Hindlimb muscle (tissue), 1 donor: ENCODE measurements around the gene WEE2. TPM values are rescaled to one million over a fixed set of nuclear protein-coding genes. Genes with fewer than 3 reads are reported as not detected.

ENCODE experiments used
- DNase-seq: peaks from one replicate; pipeline ENCODE4 v3.0.0-alpha.2; 2013
- polyA plus RNA-seq: library from polyadenylated mRNA; unstranded; fragments of 120-200 nt; gene quantifications from one replicate; pipeline ENCODE4 v1.2.1, GENCODE V29; 2013; ENCODE audit not compliant: insufficient read length

The WEE2 gene
- polyA plus RNA-seq, 1 donor = 0.22 TPM

DNA sequence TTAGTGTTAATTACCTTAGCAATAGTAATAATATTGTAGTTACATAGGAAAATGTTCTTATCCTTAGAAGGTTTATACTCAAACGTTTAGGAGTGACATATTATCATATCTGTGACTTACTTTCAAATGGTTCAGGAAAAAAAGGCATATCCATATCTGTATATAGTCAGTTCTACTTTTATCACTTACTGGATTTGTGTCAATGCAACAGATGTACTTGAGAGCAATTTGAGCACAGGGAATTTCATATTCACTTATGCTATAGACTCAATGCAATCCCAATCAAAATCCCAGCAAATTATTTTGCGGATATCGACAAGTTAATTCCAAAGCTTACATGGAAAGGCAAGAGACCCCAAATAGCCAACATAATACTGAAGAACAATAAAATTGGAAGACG, 16.2 kb upstream of the WEE2 start:
- no peak for DNase-seq

DNA sequence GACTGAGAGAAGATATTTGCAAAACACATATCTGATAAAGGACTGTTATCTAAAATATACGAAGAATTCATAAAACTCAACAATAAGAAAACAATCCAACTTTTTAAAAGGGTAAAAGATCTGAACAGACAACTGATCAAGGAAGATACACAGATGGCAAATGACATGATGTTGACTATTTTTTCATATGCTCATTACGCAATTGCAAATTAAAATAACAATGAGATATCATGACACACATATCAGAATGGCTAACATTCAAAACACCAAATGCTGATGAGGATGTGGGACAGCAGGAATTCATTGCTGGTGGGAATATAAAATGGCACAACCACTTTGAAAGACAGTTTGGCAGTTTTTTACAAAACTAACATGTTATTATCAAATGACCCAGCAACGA, 15.1 kb upstream of the WEE2 start:
- no peak for DNase-seq

DNA sequence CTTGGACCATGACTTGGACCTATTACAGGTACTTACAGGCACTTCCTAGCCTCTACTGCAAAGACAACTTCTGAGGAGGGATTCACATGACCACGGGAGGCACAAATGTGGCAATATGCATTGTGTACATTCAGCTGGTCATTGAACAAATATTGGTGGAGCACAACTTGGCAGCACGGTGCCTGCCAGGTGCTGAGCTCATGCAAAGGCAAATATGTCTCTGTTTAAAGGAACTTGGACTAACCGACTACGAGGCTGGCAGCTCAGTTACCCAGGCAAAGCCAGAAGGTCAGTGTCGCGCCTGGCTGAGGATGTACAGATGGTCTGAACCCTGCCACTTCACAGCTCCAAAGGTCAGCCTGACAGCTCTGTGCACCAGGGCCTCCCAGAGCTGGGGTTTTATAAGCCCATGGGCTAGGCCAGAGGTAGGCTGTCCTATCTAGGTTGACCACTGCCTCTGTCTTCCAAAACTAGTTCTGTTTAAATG, 12.3 kb upstream of the WEE2 start:
- DNase-seq = no peak

DNA sequence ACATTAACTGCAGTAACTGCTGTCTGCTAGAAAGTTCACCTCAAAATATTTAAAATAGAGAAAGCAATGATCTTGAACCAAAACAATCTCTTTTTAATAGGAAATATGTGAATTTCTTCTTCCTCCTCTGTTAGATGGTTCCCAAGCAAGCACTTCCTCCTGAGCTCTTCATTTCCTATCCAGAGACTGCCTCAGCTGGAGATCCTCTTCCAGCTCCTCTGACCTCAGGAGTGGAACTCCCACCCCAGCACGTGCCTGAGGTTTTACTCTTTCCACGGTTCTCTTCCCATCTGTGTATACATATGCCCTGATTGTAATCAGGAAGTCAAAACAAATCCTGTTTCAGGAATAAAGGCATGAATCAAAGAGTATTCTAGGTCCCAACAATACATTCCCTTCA, 11.8 kb upstream of the WEE2 start:
- DNase-seq = no peak

DNA sequence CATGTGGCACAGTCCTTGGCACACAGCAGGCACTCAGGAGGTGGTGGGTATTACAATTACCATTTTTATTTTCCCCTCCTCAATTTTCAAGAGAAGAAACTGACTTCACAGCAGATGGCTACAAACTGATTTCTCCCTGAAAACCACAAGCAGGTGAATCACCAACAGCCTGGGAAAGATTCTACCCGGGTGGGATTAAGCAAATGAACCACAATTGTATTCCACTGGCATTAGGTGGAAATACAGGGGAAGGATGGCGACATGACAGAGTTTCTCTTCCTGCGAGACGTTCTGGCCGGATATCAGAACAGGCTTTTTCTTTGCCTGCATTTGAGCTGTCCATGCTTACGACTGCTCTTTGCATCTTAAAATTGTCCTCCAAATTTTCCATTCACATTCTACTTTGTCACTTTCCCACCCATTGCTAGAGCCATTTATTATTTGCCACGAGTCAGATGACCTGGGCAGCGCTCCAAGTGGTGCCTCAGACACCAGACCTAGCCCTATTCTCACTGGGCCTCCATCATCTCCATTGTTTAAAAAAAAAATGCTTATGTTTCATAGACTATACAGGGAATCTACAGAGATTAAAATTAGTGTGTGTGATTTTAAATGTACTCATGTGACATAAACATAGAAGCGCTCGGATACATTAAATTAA, 10.8 kb upstream of the WEE2 start:
- DNase-seq = no peak

DNA sequence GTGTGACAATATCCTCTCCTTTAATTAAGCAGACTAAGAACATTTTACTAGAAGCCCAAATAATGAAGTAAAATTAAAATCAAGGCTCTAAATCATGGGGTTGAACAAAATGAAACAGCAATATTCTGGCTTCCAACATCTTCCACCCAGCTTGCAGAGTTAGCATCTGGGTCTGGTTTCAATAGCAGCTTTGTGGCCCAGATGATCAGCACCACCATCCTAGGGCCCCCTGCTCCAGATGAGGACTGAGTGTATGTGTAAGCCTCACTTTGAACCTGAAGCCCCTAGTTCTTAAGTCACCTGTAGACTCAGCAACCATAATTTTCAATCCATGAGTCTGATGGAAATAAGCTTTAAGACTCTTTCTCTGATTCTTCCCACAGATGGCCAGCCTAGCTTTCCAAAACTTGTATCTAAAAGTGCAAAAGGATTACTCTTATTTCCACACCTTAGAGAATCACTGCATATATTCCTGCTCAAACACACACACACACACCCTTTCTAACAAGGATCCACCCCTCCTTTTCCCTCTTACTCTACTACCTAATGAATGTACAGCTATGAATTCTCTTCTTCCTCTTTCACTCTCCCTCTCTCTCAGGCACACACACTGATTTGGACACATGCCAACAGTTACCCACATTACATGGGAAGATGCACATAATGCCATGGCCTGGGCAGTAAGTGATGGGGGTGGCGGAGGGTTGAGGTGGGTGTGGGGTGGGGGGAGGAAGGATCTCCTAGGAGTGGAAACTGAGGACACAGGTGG, 9.7 kb upstream of the WEE2 start:
- no peak for DNase-seq

DNA sequence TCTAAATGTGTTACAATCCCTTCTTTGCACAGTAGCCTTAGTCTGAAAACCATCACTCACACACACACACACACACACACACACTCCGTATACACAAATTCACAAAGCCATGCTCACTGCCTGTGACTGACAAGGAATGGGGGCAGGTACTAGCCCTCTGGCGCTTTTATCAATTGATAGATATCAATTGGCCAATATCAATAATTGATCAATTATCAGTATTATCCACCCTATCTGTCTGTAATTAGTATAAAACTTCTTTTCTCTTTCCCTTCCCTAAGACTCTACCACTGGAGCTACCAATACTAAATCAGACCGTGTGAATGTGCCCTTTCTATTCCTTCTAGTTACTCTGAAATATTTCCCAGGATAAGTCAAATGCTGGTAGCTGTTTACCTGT, 8.3 kb upstream of the WEE2 start:
- DNase-seq = no peak

DNA sequence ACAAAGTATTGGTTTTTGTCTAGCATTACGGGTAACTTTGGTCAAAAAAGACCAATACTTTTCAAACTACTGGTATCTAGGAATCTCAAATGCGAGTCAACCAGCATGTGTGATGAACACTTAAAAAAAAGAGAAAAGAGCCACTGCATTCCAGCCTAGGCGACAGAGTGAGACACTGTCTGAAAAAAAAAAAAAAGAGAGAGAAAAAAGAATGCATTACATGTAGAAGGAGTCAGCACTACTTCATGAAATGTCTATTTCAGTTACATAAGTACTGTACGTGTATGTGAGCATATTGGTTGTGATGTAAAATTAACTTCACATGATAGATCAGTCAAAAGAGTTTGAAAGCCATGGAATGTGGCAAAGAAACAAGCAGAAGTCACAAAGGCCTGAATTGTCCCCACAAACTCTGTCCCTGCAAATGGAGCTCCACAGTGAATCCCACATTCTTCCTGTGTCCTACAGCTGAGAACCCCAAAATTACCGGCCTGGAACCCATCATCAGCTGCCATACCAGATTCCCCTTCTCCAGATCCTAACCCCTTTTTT, 7.8 kb upstream of the WEE2 start:
- no peak for DNase-seq

DNA sequence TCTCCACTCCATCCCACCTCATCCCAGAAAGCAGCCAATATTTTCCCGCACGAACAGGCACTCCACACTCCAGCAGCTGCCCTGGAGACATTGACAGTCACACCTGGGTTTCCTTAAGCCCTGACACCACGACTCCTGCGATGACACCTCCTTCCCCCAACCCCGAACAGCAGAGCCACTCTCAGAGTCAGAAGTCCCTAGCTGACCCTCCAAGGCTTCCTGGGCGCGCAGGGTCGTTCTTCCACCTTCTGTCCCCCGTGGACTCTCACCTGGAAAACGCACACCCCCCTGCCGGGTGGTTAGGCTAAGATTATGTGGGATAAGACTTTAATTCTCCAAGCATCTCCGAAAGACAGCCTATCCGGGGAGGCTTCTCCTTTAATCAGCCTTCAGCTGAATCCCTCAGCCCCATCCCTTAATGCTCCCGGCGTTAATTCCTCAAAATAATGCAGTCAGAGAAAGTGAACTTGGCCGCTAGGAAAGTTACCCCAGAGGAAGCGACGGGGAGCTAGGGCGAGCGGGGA, 7.2 kb upstream of the WEE2 start:
- no peak for DNase-seq

DNA sequence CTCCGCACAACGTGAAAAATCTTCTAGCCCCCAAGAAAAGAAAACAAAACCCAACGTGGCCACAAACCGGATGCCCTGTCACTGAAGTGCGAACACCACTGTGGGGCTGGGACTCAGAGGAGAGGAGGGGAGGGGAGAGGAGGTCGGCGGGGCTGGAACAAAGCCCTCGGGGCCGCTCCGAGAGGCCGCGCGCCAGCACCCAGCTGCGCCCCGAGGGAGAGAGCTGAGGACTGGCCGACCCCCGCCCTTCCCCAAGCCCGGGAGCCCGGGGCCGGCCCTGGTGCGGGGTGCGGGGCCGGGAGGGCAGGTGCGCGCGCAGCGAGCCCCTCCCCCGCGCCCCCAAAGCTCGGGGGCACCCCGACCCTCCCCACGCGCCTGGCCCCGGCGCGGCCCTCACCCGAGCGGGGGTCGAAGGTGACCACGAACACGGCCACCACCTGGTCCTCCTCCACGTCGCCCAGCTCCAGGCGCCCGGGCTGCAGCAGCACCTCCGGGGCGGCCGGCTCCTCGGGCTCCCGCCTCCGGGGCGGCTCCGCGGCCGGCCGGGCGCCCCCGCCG, 6.6 kb upstream of the WEE2 start:
- DNase-seq = peak; percentile 20

DNA sequence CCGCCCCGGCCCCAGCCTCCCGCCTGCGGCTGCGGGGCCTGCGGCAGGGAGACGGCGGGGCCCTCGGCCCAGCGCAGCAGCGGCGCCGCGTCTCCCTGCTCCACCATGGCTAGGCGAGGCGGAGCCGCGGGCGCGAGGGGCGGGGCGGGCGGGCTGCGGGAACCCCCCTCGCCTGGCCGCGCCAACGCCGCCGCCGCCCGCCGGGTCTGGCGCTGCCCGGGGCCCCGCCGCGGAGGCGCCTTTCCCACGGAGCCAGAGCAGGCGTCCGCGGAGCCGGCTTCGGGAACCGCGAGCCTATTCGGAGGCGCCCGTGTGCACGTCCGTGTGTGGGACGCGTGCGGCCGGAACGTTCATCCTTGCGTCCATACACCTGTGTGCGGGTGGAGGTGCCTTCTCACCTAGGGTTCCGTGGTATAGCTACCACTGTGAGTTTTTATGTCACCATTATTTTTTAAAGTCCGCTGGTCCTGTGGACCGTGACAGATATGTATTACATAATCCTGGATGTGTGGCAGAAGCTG, 6.0 kb upstream of the WEE2 start, which contains the start of gene DENND11:
DENND11 (minus strand) TSS at position 120 of the 521 bp plus-strand sequence; CDS start at position 107, 13 bp downstream.
- DNase-seq = peak; percentile 48

DNA sequence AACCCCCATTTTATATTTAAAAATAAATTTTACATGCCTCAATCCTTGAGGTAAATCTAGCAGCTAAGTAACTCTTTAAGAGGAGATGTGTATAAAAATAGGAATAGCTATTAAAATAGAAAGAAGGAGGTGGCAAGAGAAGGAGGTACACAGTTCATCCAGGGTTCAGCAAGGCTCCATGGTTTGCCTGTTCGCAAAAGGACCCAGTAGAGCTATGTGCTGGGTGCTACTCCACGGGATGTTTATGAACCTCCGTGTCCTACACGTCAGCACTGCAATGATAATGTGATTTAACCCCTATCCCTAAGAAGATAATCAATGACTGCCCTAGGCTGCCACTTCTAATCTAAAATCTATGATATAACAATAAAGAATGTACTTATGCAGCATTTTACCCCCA, 5.3 kb upstream of the WEE2 start:
- DNase-seq = no peak

DNA sequence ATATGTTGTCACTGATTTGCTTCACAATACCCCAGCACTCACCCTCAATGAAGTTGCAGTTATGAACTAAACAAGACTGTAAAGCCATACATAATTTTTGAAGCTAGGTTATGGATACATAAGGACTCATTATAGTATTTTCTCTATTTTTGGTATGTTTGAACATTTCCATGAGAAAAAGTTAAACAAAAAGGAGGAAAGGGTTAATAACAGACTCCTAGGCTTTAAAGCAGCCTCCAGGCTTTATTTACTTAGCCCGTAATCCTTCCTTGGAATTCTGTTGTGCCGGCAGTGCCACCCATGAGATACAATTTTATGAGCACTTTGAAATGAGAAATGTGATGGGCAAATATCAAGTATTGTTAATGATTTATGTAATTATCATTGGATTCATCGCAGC, 4.0 kb upstream of the WEE2 start:
- no peak for DNase-seq

DNA sequence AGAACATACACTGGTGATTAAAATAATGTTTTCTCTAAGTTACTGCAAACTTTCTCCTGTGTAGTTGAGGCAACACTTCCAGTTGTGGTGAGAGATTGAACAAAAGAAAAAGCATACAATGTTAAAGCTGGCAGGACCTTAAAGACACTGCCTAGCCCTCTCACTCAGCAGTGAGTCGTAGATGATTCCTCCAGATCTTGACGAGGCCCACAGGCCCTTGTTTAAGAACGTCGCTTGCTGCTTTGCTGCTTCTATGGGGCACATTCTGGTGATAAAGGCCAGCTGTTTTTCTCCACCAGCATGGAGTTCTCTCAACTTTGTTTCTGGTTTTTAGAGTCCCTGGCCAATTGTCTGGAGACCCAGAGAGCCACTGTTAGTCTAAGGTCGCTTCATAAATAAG, 3.4 kb upstream of the WEE2 start:
- DNase-seq = no peak

DNA sequence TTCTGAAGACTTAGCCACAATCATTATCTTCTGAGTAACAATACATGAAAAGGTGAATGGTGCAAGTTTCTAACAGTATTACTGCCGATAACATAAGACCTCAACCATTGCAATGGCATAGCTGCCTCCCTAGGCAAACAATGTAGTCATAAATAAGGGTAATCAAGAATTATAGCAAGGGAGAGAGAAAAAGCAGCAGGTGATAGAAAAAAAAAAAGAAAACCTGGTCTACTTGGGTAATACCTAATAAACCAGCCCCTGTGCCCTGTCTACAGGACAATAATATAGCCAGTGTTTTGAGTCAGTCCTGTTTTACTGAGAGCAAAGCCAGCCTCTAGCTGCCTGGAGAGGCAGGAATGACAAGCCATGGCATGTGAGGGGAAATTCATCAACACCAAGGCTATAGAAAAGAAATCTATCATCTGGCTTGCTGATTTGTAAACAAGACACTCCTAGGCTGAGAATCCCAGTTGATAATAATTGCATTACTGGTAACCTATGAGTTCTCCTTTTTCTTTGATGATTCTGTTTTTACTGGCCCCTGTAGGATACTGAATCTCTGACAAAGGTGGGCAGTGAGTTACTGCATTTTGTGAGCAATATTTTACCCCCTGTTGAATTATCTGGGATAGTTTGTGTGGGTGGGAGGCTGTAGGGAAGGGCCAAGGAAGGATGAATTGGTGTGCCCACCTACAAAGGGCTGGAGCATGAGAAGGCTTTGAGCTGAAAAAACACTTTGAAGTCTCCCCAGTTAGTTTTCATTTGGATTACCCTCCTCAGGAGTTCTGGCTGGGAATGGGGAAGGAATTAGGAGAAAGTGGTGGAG, 1.7 kb upstream of the WEE2 start:
- DNase-seq = no peak

DNA sequence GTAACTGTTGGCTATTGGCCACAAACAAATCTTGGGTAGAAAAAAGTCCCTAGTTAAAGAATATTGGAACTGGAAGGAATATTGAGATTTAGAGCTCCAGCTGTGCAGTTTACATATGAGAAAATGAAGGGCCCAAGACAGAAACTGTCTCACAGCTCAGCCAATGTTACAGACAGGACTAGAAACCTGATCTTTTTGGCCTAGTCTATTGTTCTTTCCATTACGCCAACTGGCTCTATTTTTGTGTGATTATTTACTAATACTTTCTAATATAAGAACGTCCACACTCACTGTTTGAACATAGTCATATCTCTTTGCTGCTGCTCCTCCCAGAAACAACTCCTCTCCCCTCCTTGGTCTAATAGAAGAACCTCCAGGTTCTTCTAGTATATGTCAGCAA, 1.2 kb downstream of the WEE2 start:
- no peak for DNase-seq

DNA sequence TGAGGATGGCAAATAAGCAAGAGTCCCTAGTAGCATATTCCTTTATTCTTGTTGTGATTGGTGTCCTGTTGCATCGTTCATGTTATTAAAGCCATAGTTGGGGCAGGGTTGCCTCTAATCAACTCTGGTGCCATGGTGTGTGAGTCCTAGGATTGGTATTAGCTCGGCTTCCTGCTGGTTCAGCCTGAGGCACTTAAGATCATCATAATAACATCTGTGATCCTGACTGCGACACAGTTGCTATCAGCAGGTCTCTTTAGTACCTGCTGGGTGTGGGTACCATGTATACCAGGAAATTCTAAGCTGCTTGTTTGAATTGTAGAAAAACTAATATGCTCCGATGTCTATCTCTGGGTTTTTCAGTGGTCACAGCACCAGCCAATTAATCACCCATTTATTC, 1.6 kb downstream of the WEE2 start:
- DNase-seq = no peak

DNA sequence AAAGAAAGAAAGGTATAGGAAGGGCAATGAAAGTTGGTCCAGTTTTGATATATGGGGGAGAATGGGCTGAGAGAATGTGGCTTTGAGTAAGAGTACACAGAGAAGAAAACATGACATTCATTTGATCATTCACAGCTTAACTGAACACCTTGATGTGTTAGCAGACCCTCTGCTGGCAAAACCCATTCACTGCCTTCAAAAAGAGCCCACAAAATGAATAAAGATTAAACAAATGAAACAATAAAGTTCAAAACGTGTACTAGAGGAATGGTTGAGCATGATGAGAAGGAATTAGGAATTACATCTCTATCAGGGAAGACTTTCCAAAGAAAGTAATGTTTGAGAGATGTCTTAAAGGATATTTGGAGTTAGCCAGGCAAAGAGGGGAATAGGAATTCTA, 2.1 kb downstream of the WEE2 start:
- DNase-seq = no peak

DNA sequence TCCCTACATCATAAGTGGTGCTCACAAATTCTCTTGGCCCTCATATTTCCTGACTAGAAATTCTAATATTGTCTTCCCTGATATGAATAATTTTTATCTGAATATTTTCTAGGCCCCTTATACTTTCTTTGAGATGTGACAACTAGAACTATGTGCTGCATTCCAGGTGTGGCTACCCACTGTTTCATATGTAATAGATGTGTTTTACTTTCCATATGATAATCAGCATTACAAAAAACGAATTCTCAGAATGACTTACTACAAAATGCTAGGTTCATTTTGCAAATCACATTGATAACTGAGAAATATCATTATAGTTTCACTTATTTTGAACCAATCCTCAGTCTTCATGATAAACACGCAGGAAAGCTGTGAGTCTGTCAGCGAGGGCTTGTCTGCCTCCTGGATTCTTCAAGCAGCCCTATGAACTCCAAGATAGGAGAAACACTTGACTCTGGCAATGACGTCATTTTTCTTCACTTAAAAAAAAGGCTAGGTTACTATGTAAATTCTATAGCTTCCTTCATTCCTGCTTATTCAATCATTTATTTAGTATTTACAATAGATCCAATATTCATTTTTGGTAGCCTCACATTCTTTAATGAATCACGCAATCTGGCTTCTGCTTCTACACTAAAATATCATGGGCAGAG, 4.6 kb downstream of the WEE2 start:
- no peak for DNase-seq

DNA sequence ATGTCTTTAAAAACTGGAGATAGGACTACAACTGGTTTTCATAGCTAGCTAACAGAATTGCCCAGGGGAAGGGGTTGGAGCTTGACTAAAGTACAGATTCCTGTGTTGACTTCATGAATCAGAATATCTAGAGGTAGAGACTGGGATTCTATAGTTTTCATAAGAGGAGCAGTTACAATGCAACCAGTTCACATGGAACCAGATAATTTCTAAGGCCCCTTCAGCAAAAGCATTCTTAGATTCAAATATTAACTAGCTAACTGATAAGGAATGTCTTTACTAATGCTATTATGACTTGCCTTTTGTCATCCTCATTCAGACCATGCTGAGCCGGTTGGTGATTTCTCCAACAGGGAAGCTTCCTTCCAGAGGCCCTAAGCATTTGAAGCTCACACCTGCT, 5.7 kb downstream of the WEE2 start:
- no peak for DNase-seq

DNA sequence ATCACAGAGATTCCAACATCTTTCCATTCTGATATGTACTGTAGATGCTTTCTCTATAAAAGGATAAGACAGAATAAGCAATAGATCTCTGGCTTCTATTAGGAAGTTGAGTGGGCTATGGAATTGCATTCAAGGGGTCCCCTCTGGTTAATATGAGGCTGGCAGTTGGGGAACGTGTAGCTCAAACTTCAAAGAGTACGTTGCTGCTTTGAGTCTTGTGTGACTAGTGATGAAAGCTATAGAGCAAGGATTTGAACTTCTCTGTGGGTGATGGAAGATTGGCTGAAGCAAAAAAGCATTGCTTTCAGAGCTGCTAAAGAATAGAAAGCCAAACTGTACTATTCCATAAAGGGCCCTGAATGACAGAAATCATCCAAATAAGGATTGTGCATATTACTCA, 6.4 kb downstream of the WEE2 start:
- no peak for DNase-seq

DNA sequence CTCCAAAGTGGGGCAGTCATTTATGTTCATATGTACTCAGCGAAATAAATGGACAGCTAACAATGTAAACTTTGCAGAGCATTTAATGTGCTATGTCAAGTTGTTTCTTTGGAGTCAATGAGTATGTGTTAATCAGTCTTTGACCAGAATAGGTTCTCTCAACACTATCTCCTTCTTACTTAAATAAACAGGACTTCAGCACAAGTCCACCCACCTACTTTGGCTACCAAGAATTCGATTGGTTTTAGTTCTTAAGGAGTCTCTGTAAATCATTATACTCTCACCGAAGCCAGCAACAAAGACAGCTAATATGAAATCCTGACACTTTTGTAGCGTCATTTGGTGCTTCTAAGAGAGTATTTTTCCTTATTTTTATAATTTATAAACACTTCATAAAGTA, 6.9 kb downstream of the WEE2 start:
- DNase-seq = no peak
